Body of pancreas (tissue), 4 donors: ENCODE data around the gene RNF225.

Source experiments
- CTCF ChIP-seq, 7 experiments: fragments of 450-650 bp in 4 of 7; fragments of 200-600 bp in 3 of 7; sonication (generic) in 3 of 7; IDR thresholded peaks; one replicate each; pipeline ENCODE4 v1.5.1; 2016 to 2019; ENCODE audit warnings: antibody characterized with exemption in 7 of 7
- POLR2A ChIP-seq, 3 donors: fragments of 450-650 bp; IDR thresholded peaks; one replicate each; pipeline ENCODE4 v1.6.1; 2016; ENCODE audit warnings: antibody characterized with exemption in 3 of 3, mild to moderate bottlenecking in 2 of 3

- TF ChIP-seq POLR2A (IDR thresholded peaks at IDR 0.05): no peak
- TF ChIP-seq CTCF (IDR thresholded peaks at IDR 0.05): no peak
Measured at GRCh38 chr19:58400316-58400915, 5.0 kb downstream of the RNF225 start.
